ENCODE results near the gene IRF6.

The IRF6 gene

GRCh38 chr1:209849388-209849787 is 43.4 kb upstream of the IRF6 start:
- no peak overlapping the region for H3K4me3 ChIP-seq (ENCODE audit: low read depth, low read length)
- TF ChIP-seq CTCF (IDR thresholded peaks at IDR 0.05; ENCODE audit: borderline replicate concordance, insufficient read depth, low read depth, low read length), result no peak

- TF ChIP-seq CTCF (IDR thresholded peaks at IDR 0.05; ENCODE audit: borderline replicate concordance, insufficient read depth, low read depth, low read length), result no peak
- no peak overlapping the region for H3K4me3 ChIP-seq (ENCODE audit: low read depth, low read length)
Measured at GRCh38 chr1:209845408-209845725, 39.4 kb upstream of the IRF6 start.

- TF ChIP-seq CTCF (IDR thresholded peaks at IDR 0.05; ENCODE audit: borderline replicate concordance, insufficient read depth, low read depth, low read length), result no peak
- H3K4me3 ChIP-seq (ENCODE audit: low read depth, low read length), result no peak overlapping the region
Measured at GRCh38 chr1:209844695-209845407, 38.9 kb upstream of the IRF6 start.

- H3K4me3 ChIP-seq (ENCODE audit: low read depth, low read length), result no peak overlapping the region
- TF ChIP-seq CTCF (IDR thresholded peaks at IDR 0.05; ENCODE audit: borderline replicate concordance, insufficient read depth, low read depth, low read length), result no peak
Measured at GRCh38 chr1:209840611-209841010, 34.7 kb upstream of the IRF6 start.

- no peak overlapping the region for H3K4me3 ChIP-seq (ENCODE audit: low read depth, low read length)
- TF ChIP-seq CTCF (IDR thresholded peaks at IDR 0.05; ENCODE audit: borderline replicate concordance, insufficient read depth, low read depth, low read length), result no peak
Measured at GRCh38 chr1:209839875-209840546, 34.1 kb upstream of the IRF6 start.

- TF ChIP-seq CTCF (IDR thresholded peaks at IDR 0.05; ENCODE audit: borderline replicate concordance, insufficient read depth, low read depth, low read length), result no peak
- no peak overlapping the region for H3K4me3 ChIP-seq (ENCODE audit: low read depth, low read length)
Measured at GRCh38 chr1:209838537-209838936, 32.6 kb upstream of the IRF6 start.

- no peak for TF ChIP-seq CTCF (IDR thresholded peaks at IDR 0.05; ENCODE audit: borderline replicate concordance, insufficient read depth, low read depth, low read length)
Measured at GRCh38 chr1:209837671-209838070, 31.7 kb upstream of the IRF6 start.

More at GRCh38 chr1:209837671-209838070, 31.7 kb upstream of the IRF6 start:
- H3K4me3 ChIP-seq (ENCODE audit: low read depth, low read length), result no peak overlapping the region
